WTC11 (cell line): ENCODE measurements around the gene TSKU.

Experiments
- CREB1 ChIP-seq: sonication (generic); formaldehyde crosslinking; IDR thresholded peaks from 2 replicates; pipeline ENCODE4 v1.8.0; 2023; ENCODE audit warnings: mild to moderate bottlenecking, missing genetic modification reagents
- KAT7 ChIP-seq: sonication (generic); formaldehyde crosslinking; IDR thresholded peaks from 2 replicates; pipeline ENCODE4 v1.8.1; 2023; ENCODE audit warnings: missing genetic modification reagents, mild to moderate bottlenecking, borderline replicate concordance
- NR3C1 ChIP-seq: sonication (generic); formaldehyde crosslinking; conservative IDR thresholded peaks from 2 replicates; pipeline ENCODE4 v1.8.1; 2023; ENCODE audit warnings: low read depth, mild to moderate bottlenecking, missing genetic modification reagents
- RELA ChIP-seq: sonication (generic); formaldehyde crosslinking; IDR thresholded peaks from 2 replicates; pipeline ENCODE4 v1.8.1; 2022; ENCODE audit warnings: missing genetic modification reagents, mild to moderate bottlenecking, borderline replicate concordance
- TF ChIP-seq, protein P1 (sequence below): fragments of 200-600 bp; IDR thresholded peaks from 2 replicates; pipeline ENCODE4 v1.8.0; 2022; ENCODE audit warnings: antibody characterized with exemption
- TF ChIP-seq, protein P2 (sequence below): sonication (generic); formaldehyde crosslinking; IDR thresholded peaks from 2 replicates; pipeline ENCODE4 v1.8.1; 2022; ENCODE audit warnings: low read depth, missing genetic modification reagents, borderline replicate concordance
- TF ChIP-seq, protein P3 (sequence below): sonication (generic); formaldehyde crosslinking; IDR thresholded peaks from 2 replicates; pipeline ENCODE4 v1.8.0; 2022; ENCODE audit warnings: mild to moderate bottlenecking, missing genetic modification reagents
- TF ChIP-seq, protein P4 (sequence below): sonication (generic); formaldehyde crosslinking; IDR thresholded peaks from 2 replicates; pipeline ENCODE4 v1.8.0; 2022; ENCODE audit warnings: mild to moderate bottlenecking, missing genetic modification reagents

DNA sequence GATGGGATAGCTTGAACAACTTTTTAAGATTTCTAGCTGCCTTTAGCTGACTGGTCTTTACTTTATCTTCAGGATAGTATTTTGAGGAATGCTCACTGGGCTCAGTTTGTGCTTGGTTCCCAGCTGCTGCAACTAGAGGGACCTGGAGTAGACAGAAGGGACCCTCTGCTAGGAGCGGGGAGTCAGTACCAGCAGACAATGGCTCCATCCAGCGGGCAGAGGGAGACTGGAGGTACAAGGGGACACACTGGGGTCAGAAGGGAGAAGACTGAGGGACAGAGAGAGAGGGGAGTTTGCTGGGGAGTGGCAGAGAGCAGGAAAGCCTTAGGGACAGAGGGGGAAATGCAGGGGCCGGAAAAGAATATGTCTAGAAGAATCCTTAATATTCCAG, 55.5 kb downstream of the TSKU start:
- TF ChIP-seq, protein P1, sequence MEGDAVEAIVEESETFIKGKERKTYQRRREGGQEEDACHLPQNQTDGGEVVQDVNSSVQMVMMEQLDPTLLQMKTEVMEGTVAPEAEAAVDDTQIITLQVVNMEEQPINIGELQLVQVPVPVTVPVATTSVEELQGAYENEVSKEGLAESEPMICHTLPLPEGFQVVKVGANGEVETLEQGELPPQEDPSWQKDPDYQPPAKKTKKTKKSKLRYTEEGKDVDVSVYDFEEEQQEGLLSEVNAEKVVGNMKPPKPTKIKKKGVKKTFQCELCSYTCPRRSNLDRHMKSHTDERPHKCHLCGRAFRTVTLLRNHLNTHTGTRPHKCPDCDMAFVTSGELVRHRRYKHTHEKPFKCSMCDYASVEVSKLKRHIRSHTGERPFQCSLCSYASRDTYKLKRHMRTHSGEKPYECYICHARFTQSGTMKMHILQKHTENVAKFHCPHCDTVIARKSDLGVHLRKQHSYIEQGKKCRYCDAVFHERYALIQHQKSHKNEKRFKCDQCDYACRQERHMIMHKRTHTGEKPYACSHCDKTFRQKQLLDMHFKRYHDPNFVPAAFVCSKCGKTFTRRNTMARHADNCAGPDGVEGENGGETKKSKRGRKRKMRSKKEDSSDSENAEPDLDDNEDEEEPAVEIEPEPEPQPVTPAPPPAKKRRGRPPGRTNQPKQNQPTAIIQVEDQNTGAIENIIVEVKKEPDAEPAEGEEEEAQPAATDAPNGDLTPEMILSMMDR, result no peak
- no peak for TF ChIP-seq CREB1 (CRISPR knock-in tag)
- TF ChIP-seq, protein P2, sequence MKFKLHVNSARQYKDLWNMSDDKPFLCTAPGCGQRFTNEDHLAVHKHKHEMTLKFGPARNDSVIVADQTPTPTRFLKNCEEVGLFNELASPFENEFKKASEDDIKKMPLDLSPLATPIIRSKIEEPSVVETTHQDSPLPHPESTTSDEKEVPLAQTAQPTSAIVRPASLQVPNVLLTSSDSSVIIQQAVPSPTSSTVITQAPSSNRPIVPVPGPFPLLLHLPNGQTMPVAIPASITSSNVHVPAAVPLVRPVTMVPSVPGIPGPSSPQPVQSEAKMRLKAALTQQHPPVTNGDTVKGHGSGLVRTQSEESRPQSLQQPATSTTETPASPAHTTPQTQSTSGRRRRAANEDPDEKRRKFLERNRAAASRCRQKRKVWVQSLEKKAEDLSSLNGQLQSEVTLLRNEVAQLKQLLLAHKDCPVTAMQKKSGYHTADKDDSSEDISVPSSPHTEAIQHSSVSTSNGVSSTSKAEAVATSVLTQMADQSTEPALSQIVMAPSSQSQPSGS, result no peak
- no peak for TF ChIP-seq RELA
- TF ChIP-seq NR3C1, result no peak
- TF ChIP-seq, protein P3, sequence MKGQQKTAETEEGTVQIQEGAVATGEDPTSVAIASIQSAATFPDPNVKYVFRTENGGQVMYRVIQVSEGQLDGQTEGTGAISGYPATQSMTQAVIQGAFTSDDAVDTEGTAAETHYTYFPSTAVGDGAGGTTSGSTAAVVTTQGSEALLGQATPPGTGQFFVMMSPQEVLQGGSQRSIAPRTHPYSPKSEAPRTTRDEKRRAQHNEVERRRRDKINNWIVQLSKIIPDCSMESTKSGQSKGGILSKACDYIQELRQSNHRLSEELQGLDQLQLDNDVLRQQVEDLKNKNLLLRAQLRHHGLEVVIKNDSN (CRISPR knock-in tag), result no peak
- TF ChIP-seq KAT7 (CRISPR knock-in tag), result no peak
- TF ChIP-seq, protein P4, sequence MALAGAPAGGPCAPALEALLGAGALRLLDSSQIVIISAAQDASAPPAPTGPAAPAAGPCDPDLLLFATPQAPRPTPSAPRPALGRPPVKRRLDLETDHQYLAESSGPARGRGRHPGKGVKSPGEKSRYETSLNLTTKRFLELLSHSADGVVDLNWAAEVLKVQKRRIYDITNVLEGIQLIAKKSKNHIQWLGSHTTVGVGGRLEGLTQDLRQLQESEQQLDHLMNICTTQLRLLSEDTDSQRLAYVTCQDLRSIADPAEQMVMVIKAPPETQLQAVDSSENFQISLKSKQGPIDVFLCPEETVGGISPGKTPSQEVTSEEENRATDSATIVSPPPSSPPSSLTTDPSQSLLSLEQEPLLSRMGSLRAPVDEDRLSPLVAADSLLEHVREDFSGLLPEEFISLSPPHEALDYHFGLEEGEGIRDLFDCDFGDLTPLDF (CRISPR knock-in tag), result no peak
